NCI-H526 (cell line): ENCODE data around the gene UACA.
A peak's percentile ranks its signal among the peaks of the same experiment; 100 is the strongest.

Experiments
- DNase-seq, 2 experiments: peaks; one replicate each; lab custom pipeline; 2025; lab: John Stamatoyannopoulos, UW

Gene UACA

GRCh38 chr15:70783041-70783440 is 19.7 kb upstream of the UACA start:
- no peak for DNase-seq

- no peak for DNase-seq
Measured at GRCh38 chr15:70781236-70781635, 17.9 kb upstream of the UACA start.

DNA sequence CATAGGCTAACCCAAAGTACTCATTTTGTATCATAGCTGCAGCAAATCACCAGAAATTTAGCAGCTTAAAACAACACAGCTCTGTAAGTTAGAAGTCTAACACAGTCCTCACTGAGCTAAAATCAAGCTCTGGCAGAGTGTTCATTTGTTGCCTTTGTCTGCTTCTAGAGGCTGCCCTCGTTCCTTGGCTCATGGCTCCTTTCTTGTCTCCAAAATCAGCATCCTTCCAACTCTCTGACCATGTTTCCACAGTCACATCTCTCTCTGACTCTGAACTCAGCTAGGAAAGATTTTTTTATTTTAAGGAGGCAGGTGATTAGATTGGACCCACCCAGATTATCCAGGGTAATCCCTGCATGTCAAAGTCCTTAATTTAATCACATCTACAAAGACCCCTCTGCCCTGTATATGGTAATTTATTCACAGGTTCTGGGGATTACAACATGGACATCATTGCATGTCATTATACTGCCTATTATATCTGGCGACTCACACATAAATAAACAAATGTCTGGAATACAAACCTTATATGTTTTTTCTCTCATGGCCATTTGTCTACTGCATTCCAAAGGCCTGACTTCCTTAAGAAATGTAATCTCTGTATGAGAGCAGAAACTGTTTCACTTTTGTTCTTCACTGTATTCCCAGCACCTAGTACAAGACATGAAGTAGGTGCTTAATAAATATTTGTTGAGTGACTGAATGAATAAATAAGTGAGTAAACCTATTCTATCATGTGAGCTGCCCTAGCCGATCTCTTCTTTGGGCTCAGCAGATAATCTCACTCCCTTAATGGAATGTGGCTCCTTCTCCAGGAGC is 15.1 kb upstream of the UACA start:
- no peak for DNase-seq

DNA sequence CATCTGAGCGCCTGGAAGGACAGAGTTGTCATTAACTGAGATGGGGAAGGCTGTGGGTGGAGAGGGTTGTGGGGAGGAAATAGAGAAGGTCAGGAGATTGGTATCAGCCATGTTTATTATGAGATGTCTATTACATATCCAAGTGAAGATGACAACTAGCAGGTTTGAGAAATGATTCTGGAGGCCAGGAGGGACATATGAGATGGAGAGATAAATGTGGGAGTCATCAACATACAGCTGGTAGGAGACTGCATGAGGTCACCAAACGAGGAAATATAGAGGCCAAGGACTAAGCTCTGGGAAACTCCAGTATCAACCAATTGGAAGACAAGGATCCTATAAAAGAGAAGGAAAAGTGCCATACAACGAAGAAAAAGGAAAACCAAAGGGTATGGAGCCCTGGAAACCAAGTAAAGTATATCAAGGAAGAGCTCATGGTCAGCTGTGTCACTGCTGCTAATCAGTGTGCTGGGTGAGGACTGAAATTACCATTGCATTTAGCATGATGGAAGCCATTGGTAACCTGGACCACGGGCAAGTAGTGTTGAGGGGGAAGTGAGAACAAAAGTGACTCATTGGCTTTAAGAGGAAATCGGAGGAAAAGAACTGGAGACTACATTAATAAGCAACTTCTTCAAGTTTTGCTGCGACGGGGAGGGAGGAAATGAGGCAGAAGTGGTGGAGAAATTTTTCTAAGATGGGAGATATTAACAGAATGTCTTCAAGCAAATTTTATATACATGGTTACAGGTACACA is 14.0 kb upstream of the UACA start:
- no peak for DNase-seq

DNA sequence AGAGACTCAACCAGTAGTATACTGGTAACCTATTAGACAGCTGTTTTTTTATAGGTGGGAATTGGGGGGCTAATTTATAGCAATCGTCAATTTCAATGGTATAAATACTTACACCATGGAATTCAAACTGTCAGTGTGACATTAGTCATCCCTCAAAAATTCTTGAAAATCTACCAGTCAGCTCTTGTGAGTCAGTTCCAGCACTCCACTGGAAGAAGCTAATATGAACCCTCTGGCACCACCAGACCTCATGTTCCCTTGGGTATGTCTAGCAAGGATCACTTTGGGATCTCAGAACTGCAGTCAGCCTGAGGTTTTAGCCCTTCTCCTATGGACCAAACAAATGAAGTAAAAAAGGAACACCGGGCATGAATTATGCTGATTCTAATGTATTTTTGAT is 11.8 kb upstream of the UACA start:
- no peak for DNase-seq

DNA sequence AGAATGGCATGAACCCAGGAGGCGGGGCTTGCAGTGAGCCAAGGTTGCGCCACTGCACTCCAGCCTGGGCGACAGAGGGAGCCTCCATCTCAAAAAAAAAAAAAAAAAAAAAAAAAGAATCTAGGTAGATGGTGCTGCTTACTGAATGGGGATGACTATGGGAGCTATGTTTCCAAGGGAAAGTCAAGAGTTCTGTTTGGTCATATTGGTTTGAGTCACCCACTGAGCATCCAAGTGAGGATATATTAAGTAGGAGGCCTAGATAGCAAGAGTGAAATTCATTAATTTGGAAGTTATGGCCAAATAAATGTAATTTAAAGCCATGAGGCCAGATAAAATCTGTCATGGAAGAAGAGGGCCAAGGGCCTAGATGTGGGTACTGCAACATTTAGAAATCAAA is 9.0 kb upstream of the UACA start:
- no peak for DNase-seq

- DNase-seq = no peak
Measured at GRCh38 chr15:70770863-70771262, 7.5 kb upstream of the UACA start.

DNA sequence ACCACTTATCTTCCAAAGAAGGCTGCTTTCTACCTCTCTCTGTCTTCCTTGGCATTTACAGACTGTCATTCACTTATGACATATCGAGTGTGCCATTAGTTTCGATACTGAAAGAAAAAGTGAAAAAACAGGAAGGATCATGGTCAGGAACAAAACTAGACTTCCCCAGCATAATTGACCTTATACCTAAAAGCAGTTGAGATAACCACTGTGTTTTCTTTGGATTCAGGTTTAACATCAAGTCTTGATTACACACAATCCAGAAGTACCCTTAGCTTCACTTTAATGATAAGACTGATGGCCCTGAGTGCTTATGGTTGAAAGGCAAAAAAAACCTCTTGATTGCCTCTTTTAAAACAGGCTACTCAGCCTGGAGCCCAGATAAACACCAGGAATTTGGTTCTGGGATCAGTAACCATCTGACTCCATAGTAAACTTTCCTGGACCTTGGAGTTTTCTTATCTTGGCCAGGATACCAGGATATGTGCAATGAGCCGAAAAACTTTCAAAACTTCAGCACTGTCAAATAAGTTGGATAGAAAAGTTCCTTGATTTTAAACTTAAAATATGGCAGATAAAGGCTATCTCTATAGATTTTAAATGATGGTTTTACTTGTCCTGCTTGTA is 5.0 kb upstream of the UACA start:
- no peak for DNase-seq

DNA sequence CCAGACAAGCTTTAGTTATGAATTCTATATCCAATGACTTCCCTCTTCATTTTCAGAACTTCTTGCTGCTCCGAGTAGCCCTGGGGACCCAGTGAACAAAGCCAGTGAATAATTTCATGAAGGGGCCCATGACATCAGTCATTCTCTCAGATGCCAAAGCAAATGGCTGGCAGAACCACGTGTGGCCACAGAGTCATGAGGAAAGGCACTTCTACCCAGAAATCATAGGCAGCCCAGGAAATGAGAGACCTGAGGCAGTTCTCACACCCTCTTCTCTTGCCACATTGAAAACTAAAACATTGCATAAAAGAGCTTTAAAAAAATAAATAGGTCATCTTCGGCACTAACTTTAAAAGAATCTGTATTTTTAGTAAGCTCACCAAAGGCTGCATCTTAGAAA is 4.3 kb upstream of the UACA start:
- DNase-seq = no peak

DNA sequence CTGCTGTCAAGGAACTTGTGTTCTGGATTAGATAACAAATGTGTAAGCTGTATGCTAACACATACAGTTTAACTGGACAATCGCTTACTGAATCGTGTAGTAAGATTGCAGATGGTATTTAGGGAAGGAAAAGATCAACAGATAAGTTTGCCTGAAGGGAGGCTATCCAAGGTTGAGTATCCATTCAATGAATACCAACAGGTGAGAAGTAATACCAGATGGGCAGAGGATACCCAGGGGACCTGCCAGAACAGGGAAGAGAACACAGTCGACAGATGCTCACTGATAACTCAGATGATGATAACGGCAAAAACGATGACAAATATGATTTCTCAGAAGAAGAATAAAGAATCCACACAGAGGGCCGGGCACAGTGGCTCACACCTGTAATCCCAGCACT is 3.2 kb upstream of the UACA start:
- DNase-seq = no peak

GRCh38 chr15:70765504-70766281 is 2.3 kb upstream of the UACA start:
- no peak for DNase-seq

DNA sequence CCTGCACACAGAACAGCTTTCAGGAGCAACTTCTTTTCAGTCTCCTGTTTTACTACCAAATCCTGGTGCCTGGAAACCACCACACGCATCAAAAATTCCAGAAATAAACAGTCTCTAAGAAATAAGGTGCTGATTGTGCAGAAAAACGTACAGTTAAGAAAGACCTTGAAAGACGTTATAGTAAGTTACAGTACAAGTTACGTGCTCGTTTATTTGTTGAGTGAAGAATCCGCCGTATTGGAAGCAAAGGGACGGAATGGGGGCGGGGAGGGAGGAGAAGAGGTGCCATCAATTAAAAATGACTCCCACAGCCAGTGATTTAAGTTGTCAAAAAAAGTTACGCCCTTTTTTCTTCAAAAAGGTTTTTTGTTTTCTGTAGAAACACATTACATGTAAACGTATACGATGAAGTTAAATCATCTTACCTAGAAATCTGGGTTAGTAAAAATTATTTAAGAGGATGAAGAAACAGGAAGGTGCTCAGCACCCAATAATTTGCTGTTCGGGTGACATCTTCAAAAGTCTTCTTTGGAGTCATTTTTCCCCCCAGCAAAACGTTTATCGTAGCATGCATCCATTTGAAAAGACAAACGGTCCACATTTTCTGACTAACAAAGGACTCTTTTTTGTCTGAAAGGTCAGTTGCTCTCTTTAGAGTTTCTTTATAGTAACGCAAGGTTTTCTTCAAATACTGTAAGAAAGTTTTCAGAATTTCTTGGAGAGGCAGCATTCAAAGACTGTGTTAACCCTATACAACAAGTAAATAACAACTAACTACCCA is 782 bp upstream of the UACA start:
- no peak for DNase-seq

DNA sequence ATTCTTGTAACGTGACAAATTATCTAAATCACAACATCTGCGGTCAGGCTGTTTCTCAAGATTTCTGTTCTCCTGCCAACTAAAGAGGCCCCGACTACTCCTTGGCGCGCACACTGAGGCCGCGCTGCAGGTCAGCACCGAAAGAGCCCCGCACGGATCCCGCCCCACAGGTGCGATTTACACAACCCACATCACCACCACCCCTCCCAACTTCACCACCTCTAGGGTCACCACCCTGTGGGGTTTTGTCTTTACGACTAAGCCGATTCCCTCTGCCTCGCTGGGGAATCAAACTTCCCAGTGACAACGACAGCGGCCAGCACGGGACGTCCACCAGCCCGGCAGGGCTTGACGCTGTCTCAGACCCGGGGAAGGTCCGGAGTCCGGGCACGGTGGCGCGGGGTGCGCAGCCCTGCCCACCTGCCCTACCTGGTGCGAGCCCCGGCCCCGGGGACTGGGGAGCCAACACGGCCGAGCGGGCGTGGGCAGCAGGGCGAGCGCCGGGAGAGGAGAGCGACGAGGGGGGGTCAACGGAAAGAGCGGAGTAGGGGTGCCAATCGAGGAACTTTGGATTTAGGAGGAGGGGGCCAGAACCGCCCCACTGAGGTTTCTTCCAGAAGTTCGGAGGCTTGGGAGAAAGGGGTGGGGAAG is 764 bp downstream of the UACA start:
- peak in 1 of 2 experiments; percentile 82 for DNase-seq

GRCh38 chr15:70761931-70762468 is 1.4 kb downstream of the UACA start:
- DNase-seq = no peak

GRCh38 chr15:70761046-70761445 is 2.3 kb downstream of the UACA start:
- DNase-seq = peak; percentile 37 to 51

DNA sequence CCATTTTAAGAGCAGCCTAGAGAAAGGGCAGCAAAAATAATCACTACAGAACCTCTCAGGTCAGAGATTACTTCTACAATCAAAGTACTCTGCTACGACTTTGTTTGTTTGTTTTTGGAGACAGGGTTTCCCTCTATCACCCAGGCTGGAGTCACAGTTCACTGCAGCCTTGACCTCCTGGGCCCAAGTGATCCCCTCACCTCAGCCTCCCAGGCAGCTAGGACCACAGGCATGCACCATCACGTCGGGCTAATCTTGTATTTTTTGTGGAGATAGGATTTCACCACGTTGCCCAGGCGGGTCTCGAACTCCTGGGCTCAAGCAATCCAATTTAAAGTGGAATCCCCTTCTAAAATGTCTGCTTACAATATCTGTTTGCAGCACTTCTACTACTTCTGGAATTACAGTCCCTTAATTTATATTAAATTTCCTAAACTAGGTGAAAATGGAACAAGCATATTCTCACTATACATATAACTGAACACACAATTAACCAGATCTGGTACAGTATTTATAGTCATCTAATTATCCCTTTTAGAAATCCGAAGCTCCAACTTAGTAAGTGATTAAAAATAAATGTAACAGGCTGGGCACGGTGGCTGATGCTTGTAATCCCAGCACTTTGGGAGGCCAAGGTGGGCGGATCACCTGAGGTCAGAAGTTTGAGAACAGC is 4.4 kb downstream of the UACA start:
- no peak for DNase-seq

DNA sequence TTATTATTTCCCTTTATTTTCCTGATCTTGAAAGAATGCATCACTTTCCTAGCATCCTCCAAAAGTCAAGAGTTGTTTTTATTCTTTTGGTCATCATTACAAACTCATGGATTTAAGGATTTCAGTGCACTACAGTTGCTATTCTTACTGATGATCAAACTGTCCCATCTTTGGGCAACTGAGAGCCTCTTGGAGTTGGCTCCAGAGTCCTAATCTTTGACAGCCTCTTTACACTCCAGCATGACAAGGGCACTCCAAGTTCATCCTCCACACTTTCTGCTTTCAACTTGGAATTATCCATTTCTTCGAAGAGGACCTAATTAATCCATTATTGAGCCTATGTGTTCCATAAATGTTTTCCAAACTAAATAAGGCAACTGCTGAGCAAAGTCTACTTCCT is 5.7 kb downstream of the UACA start:
- no peak for DNase-seq

DNA sequence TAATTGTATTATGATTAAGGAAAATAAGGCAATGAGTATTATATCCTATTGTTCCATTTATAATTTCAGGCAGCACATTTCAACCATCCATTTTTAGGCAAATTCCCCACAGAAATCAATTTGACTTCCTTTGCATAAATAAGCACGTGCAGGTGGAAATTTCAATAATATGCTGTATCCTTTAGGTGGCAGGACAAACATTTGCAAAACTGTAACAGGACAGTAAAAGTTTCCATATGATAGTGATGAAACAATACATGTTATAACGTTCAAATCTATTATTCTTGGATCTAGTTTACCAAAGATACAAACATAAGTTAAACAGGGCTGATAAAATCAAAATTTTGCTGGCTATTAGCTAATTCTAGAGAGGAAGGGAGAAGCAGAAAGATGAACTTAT is 8.5 kb downstream of the UACA start:
- peak; percentile 83 to 89 for DNase-seq

GRCh38 chr15:70753101-70753829 is 10.1 kb downstream of the UACA start:
- no peak for DNase-seq
